Measurements from ENCODE around the gene AGFG2. TPM values are rescaled to one million over a fixed set of nuclear protein-coding genes. Genes with fewer than 3 reads are reported as not detected.

Gene AGFG2
- total and polyA plus RNA-seq, 2 of the 4 experiments (the other 2 are of a cell fraction): 3.0 to 10.0 TPM

- Histone ChIP-seq H3K4ac (ENCODE audit: low read depth, low read length) (peak overlapping the region; percentile 100), H3K23ac (ENCODE audit: low read depth, low read length) (peak overlapping the region; percentile 90), H2BK120ac (ENCODE audit: low read depth, low read length) (peak overlapping the region; percentile 98), H3K56ac (ENCODE audit: extremely low read depth, insufficient read depth, low read length) (peak overlapping the region; percentile 96), H4K8ac (ENCODE audit: low read depth in 2 of 2, low read length in 2 of 2) (peak overlapping the region; percentile 94 to 97), H2AFZ (replicated peaks; ENCODE audit: low read length, poor library complexity) (peak overlapping the region; percentile 90), H2BK5ac (ENCODE audit: low read depth, low read length, poor library complexity, severe bottlenecking) (peak overlapping the region; percentile 96), H3K36me3 (ENCODE audit: control insufficient read depth, insufficient read depth, low read length) (peaks cover 30% of the 10 kb centered on the region), H3K79me1 (ENCODE audit: low read depth in 1 of 2, low read length in 2 of 2) (peaks cover 0 to 47% of the 10 kb centered on the region in 2 experiments; a peak in 2 of 4 replicates), H2AK9ac (replicated peaks; ENCODE audit: low read depth, low read length, poor library complexity) (peak overlapping the region; percentile 97), H4K20me1 (ENCODE audit: insufficient read depth, low read length) (no peaks in the 10 kb centered on the region), H3K9me1 (ENCODE audit: insufficient read depth, low read length) (no peaks in the 10 kb centered on the region), H3K18ac (ENCODE audit: low read depth, low read length) (peak overlapping the region; percentile 98; the same call in 1 of the 2 replicates), H3K14ac (replicated peaks; ENCODE audit: low read depth, low read length) (peak overlapping the region; percentile 93), H2AK5ac (ENCODE audit: low read depth, low read length) (peak overlapping the region; percentile 100), H4K5ac (ENCODE audit: low read depth, low read length) (peak overlapping the region; percentile 95), H3K9ac (ENCODE audit: low read depth, low read length) (peak overlapping the region; percentile 97), H3K4me3 (ENCODE audit: insufficient read depth, low read depth, low read length) (peak overlapping the region; percentile 69), H4K91ac (ENCODE audit: insufficient read depth, low read depth, low read length) (peak overlapping the region; percentile 99), H3K27ac (ENCODE audit: insufficient read depth, low read length) (peak overlapping the region; percentile 99), H3K4me1 (ENCODE audit: control insufficient read depth, insufficient read depth, low read length) (peaks cover 9% of the 10 kb centered on the region), H3K9me3 (ENCODE audit: control insufficient read depth, insufficient read depth, low read length) (no peaks in the 10 kb centered on the region), H2BK20ac (ENCODE audit: low read depth, low read length) (peak overlapping the region; percentile 96; the same call in 1 of the 2 replicates), H3K27me3 (ENCODE audit: control insufficient read depth, insufficient read depth, low read length) (no peaks in the 10 kb centered on the region), H3K4me2 (ENCODE audit: low read depth, low read length) (peak overlapping the region; percentile 87), H2BK15ac (ENCODE audit: low read depth, low read length) (peak overlapping the region; percentile 96; the same call in 1 of the 3 replicates)
- TF ChIP-seq, protein P1, sequence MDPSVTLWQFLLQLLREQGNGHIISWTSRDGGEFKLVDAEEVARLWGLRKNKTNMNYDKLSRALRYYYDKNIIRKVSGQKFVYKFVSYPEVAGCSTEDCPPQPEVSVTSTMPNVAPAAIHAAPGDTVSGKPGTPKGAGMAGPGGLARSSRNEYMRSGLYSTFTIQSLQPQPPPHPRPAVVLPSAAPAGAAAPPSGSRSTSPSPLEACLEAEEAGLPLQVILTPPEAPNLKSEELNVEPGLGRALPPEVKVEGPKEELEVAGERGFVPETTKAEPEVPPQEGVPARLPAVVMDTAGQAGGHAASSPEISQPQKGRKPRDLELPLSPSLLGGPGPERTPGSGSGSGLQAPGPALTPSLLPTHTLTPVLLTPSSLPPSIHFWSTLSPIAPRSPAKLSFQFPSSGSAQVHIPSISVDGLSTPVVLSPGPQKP (IDR thresholded peaks at IDR 0.05; ENCODE audit: borderline replicate concordance, low read depth, low read length): no peak
- TF ChIP-seq NFE2L2 (IDR thresholded peaks at IDR 0.05; ENCODE audit: low read depth, low read length): no peak
- no peak for TF ChIP-seq MAZ (IDR thresholded peaks at IDR 0.05; ENCODE audit: borderline replicate concordance, low read depth, low read length)
- no peak for TF ChIP-seq CEBPB (IDR thresholded peaks at IDR 0.05; ENCODE audit: low read depth, low read length)
- TF ChIP-seq, protein P2, sequence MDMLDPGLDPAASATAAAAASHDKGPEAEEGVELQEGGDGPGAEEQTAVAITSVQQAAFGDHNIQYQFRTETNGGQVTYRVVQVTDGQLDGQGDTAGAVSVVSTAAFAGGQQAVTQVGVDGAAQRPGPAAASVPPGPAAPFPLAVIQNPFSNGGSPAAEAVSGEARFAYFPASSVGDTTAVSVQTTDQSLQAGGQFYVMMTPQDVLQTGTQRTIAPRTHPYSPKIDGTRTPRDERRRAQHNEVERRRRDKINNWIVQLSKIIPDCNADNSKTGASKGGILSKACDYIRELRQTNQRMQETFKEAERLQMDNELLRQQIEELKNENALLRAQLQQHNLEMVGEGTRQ (IDR thresholded peaks at IDR 0.05; ENCODE audit: low read depth, low read length): no peak
- TF ChIP-seq, protein P3, sequence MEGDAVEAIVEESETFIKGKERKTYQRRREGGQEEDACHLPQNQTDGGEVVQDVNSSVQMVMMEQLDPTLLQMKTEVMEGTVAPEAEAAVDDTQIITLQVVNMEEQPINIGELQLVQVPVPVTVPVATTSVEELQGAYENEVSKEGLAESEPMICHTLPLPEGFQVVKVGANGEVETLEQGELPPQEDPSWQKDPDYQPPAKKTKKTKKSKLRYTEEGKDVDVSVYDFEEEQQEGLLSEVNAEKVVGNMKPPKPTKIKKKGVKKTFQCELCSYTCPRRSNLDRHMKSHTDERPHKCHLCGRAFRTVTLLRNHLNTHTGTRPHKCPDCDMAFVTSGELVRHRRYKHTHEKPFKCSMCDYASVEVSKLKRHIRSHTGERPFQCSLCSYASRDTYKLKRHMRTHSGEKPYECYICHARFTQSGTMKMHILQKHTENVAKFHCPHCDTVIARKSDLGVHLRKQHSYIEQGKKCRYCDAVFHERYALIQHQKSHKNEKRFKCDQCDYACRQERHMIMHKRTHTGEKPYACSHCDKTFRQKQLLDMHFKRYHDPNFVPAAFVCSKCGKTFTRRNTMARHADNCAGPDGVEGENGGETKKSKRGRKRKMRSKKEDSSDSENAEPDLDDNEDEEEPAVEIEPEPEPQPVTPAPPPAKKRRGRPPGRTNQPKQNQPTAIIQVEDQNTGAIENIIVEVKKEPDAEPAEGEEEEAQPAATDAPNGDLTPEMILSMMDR (conservative IDR thresholded peaks at IDR 0.05; ENCODE audit: low read depth, low read length): no peak
- no peak for TF ChIP-seq MXI1 (IDR thresholded peaks at IDR 0.05; ENCODE audit: borderline replicate concordance, low read depth, low read length)
- TF ChIP-seq RAD21 (IDR thresholded peaks at IDR 0.05; ENCODE audit: low read length): no peak
- no peak for TF ChIP-seq CHD1 (IDR thresholded peaks at IDR 0.05; ENCODE audit: low read depth, low read length)
- dilution Hi-C loops (cut with HindIII; ENCODE audit: low sequenced_read_pairs, unreplicated experiment): no loop called here
- 10% methylated on average over 5 of the region's 10 CpGs; no CpG with 5 or more reads in 1 of the 2 experiments for WGBS, 2 experiments (ENCODE audit: extremely low coverage in 2 of 2, insufficient read length in 1 of 2)
- POLR2A ChIA-PET (ENCODE audit: unreplicated experiment): no interaction called here
- intact Hi-C loops (cut with micrococcal nuclease): loop anchor here (2.0 to 5.0 kb wide), 2 partner anchors 69 to 89 kb away; partner anchors contain the start of genes GIGYF1 and GNB2
- in situ Hi-C loops (cut with MboI; ENCODE audit: low sequenced_read_pairs): no loop called here
- CTCF ChIA-PET: interaction anchor here (0.6 kb wide), 1 partner anchor 248 kb away, joined by 3 read pairs; the partner anchor contains the start of gene SLC12A9
- ATAC-seq (ENCODE audit: low read depth) (peak; percentile 7), DNase-seq (peak; percentile 23)
- BruUV-seq (replicated peaks): no TSS peak
Observed at GRCh38 chr7:100603726-100604027, 64.7 kb downstream of the AGFG2 start.
